ENCODE data around the gene CLCN7.
"Not testable (repeated sequence)": the region's sequence is repeated elsewhere in the genome, so short reads cannot be mapped to it uniquely, and the experiment has no call there.

CLCN7 gene

GRCh38 chr16:1445518-1446203 is 29.2 kb downstream of the CLCN7 start:
- no peak for FAIRE-seq
- no peak for TF ChIP-seq POLR2A (IDR thresholded peaks at IDR 0.05; ENCODE audit: low read depth, low read length)
- DNase-seq (ENCODE audit: insufficient read length, low spot score) = no peak

GRCh38 chr16:1444730-1445517 is 29.9 kb downstream of the CLCN7 start:
- TF ChIP-seq POLR2A (IDR thresholded peaks at IDR 0.05; ENCODE audit: low read depth, low read length) = no peak
- FAIRE-seq = no peak
- DNase-seq (ENCODE audit: insufficient read length, low spot score) = no peak

DNA sequence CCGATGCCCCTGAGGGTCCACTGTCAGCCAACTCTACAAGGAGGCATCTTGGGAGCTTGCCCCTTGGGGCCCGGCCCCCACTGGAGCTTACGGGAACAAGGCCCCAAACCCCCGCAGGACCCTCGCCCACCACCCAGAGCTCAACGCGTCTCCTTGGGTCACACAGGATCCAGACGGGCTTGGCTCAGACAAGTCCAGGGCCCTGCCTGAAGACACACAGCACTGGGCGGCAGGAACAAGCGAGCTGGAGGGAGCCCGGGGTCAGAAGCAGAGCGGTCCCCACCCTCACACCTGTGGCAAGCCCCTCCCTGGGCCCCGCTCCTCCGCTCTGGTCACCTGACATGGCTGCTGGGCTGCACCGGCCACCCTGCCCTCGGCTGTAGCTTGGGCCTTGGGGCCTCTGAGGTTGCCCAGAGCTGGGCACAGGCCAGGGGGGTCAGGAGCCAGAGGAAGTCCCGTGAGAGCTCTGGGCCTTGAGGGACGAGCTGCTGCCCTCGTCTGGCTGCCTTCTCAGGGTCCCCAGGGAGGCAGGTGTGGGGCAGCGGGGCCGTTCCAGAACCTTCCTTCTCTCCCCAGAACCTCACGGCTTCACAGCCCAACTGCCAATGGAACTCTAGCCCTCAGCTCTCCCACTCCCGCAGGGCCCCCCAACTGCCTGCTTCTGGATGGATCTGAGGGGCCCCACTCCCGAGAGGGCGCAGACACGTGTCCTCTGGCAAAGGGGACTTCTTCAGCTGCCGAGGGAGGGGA is 30.7 kb downstream of the CLCN7 start, which contains the start of gene CCDC154:
CCDC154 (minus strand) TSS at position 577 of the 750 bp plus-strand sequence; CDS start at position 343, 234 bp downstream.
- TF ChIP-seq POLR2A (IDR thresholded peaks at IDR 0.05; ENCODE audit: low read depth, low read length) = no peak
- FAIRE-seq (no peak), DNase-seq (ENCODE audit: insufficient read length, low spot score) (no peak)

- DNase-seq (ENCODE audit: insufficient read length, low spot score) (no peak), FAIRE-seq (no peak)
- TF ChIP-seq POLR2A (IDR thresholded peaks at IDR 0.05; ENCODE audit: low read depth, low read length) = no peak
Observed at GRCh38 chr16:1443403-1443973, 31.3 kb downstream of the CLCN7 start.

DNA sequence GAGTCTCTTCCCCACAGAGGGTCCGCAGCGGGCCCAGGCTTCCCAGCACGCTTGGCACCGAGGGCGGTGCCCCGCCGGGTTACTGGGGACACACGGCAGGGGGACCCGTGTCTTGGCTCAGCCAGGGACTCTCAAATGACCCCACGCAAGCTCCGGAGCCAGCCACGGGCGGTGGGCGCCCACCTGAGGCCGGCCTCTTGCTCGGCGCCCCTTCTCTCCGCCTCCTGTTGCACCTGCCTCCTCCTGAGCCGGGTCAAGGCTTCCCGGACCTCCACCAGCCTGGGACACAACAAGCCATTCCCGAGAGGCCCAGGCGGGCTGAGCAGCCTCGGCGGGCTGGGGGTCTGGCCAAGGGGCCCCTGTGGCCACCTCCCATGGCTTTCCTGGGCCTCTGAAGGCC is 32.1 kb downstream of the CLCN7 start:
- FAIRE-seq = no peak
- TF ChIP-seq POLR2A (IDR thresholded peaks at IDR 0.05; ENCODE audit: low read depth, low read length) = no peak
- DNase-seq (ENCODE audit: insufficient read length, low spot score) = no peak

DNA sequence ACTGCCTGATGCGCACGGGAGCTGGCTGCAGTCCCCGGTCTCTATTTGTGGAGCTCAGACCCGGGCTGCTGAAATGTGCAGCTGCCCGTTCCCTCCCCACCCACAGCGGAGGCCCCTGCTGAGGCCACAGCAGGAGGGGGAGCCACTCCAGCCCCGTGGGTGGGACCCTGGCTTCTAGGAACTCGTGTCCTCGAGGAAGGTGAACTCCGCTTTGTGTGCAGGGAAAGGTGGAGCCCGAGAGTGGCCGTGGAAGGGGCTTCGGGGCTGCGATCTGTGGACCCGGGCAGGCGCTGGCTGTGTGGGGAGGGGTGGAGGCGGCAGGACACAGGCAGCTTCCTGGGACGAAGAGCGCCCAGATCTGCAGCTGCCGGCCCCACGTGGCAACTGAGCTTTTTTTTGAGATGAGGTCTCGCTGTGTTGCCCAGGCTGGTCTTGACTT is 33.4 kb downstream of the CLCN7 start:
- no peak for TF ChIP-seq POLR2A (IDR thresholded peaks at IDR 0.05; ENCODE audit: low read depth, low read length)
- FAIRE-seq (no peak), DNase-seq (ENCODE audit: insufficient read length, low spot score) (no peak)

DNA sequence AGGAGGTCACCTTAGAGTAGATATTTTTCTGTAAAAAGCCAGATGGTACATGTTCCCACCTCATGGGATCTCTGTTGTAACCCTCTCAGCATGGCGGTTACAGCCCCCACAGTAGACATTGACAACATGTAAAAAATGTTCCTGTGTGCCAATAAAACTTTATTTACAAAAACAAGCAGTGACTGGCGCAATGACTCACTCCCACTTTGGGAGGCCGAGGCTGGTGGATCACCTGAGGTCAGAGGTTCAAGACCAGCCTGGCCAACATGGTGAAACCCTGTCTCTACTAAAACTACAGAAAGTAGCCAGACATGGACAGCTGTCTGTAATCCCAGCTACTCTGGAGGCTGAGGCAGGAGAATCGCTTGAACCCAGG is 35.1 kb downstream of the CLCN7 start:
- not testable (repeated sequence) for DNase-seq (ENCODE audit: insufficient read length, low spot score); FAIRE-seq

DNA sequence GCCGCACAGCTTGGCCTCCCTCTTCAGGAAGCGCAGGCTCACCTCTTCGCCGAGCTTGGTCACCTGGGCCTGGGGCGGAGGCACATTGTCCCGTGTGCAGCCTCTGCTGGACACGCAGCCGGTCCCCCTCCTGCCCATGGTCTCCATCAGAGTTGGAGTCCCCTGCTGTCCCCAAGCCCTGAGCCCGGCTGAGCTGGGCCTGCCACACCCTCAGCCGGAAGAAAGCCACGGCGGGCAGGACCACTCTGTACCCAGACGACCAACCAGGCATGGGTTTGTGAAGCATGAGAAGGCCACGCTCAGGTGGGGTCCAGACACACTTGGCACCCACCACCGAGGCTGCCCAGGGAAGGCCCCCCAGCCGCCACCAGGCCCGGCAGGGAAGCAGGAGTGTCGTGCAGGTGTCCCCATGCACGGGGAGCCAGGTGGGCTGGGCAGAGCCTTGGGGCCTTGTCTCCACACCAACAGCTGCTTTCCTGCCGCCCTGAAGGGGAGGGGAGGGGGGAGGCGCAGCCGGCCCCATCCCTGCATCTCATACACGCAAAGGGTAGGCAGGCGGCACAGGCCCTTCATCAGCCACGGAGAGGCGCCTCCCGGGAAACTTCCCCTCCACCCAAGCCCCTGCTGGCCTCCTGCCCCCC is 35.6 kb downstream of the CLCN7 start:
- no peak for TF ChIP-seq POLR2A (IDR thresholded peaks at IDR 0.05; ENCODE audit: low read depth, low read length)
- DNase-seq (ENCODE audit: insufficient read length, low spot score) = no peak
- no peak for FAIRE-seq

- FAIRE-seq (no peak), DNase-seq (ENCODE audit: insufficient read length, low spot score) (no peak)
- TF ChIP-seq POLR2A (IDR thresholded peaks at IDR 0.05; ENCODE audit: low read depth, low read length) = no peak
Observed at GRCh38 chr16:1438229-1439057, 36.4 kb downstream of the CLCN7 start.

GRCh38 chr16:1437606-1438005 is 37.2 kb downstream of the CLCN7 start:
- FAIRE-seq = no peak
- TF ChIP-seq POLR2A (IDR thresholded peaks at IDR 0.05; ENCODE audit: low read depth, low read length) = no peak
- no peak for DNase-seq (ENCODE audit: insufficient read length, low spot score)

DNA sequence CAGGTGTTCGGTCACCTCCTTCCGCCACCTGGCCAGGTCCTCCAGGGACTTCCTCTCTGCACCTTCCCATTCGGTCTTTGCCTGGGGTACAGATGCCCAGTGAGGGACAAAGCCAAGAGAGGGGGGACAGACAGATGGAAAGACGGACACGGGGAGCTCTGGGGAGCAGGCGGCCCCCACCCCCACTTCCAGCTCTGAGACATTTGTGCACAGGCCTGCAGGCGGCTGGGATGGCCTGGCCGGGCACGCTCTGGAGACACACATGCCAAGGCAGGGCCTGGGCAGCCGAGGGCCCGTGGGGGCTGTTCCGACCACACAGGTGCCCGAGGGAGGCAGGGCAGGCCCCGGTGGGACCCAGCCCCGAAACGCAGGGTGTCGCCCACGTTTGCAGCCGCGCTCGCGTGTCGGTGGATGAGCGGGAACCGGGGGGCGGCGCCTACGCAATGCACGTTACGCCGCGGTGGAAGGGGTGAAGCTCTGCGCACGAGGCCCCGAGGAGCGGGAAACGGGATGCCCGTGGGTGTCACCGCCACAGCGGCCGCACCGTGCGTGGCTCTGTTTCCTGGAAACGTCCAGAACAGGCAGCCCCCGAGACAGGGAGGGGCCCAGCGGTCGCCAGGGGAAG is 38.0 kb downstream of the CLCN7 start:
- DNase-seq (ENCODE audit: insufficient read length, low spot score) = no peak
- no peak for TF ChIP-seq POLR2A (IDR thresholded peaks at IDR 0.05; ENCODE audit: low read depth, low read length)
- no peak for FAIRE-seq

DNA sequence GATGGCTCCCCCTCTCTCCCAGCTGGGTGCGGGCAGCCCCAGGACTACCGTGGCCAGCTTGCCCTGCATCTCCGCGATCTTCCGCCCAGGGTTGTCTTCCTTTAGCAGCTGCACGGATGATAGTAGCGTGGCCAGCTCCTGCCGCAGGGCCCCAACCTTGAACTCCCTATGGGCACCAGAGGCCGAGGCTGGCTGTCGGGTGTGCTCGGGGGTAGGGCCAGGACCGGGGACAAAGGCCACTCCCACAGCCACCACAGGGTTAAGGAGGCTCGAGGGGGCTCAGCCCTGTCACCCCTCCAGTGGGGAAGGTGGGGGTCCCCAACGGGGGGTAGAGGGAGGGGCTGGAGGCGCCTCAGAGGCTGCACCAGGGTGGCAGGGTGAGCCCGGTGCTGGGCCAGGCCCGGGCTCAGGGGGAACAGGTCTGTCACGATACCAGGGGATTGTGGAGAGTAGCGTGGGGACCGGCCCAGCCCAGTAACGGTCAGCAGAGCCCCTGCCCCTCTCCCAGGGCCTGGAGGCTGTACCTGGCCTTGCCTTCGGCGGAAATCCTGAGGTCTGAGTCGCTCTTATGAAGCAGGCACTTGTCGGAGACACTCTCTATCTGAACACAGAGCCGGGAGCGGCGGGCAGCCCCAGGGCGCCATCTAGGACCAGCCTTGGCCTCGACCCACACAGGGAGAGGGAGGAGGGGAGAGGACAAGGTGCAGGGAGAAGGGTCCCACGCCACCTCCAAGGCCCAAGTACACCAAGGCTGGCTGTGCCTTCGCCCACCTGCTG is 38.7 kb downstream of the CLCN7 start:
- TF ChIP-seq POLR2A (IDR thresholded peaks at IDR 0.05; ENCODE audit: low read depth, low read length) = no peak
- no peak for FAIRE-seq

More for the DNA sequence above, 38.7 kb downstream of the CLCN7 start:
- no peak for DNase-seq (ENCODE audit: insufficient read length, low spot score)

All from H54 (cell line).